Measurements from ENCODE around the gene RMRP.

- TF ChIP-seq POLR2A (IDR thresholded peaks at IDR 0.05) (no peak), EP300 (IDR thresholded peaks at IDR 0.05) (no peak), CTCF (IDR thresholded peaks at IDR 0.05) (no peak)
Observed at GRCh38 chr9:35697486-35697885, 39.7 kb upstream of the RMRP start.
